ENCODE data around the gene KCNK16. TPM values are rescaled to one million over a fixed set of nuclear protein-coding genes. Genes with fewer than 3 reads are reported as not detected.

The KCNK16 gene
- total RNA-seq, 1 experiment from 2014 or later = not detected

GRCh38 chr6:39276379-39276995, 46.0 kb downstream of the KCNK16 start:
- DNase-seq (ENCODE audit: low spot score) = no peak

GRCh38 chr6:39274903-39275302, 47.6 kb downstream of the KCNK16 start:
- DNase-seq (ENCODE audit: low spot score) = no peak

- no peak for DNase-seq (ENCODE audit: low spot score)
Observed at GRCh38 chr6:39274471-39274870, 48.0 kb downstream of the KCNK16 start.

- no peak for DNase-seq (ENCODE audit: low spot score)
Observed at GRCh38 chr6:39273406-39273821, 49.1 kb downstream of the KCNK16 start.

GRCh38 chr6:39269961-39270360, 52.5 kb downstream of the KCNK16 start:
- DNase-seq (ENCODE audit: low spot score) = no peak

GRCh38 chr6:39268721-39269120, 53.8 kb downstream of the KCNK16 start:
- DNase-seq (ENCODE audit: low spot score) = no peak

- DNase-seq (ENCODE audit: low spot score) = no peak
Observed at GRCh38 chr6:39268171-39268570, 54.3 kb downstream of the KCNK16 start.

- no peak for DNase-seq (ENCODE audit: low spot score)
Observed at GRCh38 chr6:39266782-39267355, 55.6 kb downstream of the KCNK16 start.

- DNase-seq (ENCODE audit: low spot score) = no peak
Observed at GRCh38 chr6:39266375-39266774, 56.1 kb downstream of the KCNK16 start.

Other genes starting within 250 kb of the KCNK16 start
- gene SAYSD1, start 207.5 kb downstream of the KCNK16 start, total RNA-seq (2014; rRNA removed; shearing (Covaris generic)) = 7.4 and 8.1 TPM in 2 replicates
- gene KCNK5, start 93.2 kb downstream of the KCNK16 start, total RNA-seq (2014; rRNA removed; shearing (Covaris generic)) = not detected in 2 replicates
- not detected in 2 replicates for gene KCNK17, start 8.3 kb downstream of the KCNK16 start, total RNA-seq (2014; rRNA removed; shearing (Covaris generic))

Measured in A172 (cell line).